Thymus (tissue), 14 donors: Measurements from ENCODE around the gene FLRT2. TPM values are rescaled to one million over a fixed set of nuclear protein-coding genes. Genes with fewer than 3 reads are reported as not detected.
A peak's percentile ranks its signal among the peaks of the same experiment; 100 is the strongest.

Source experiments
- DNase-seq, 9 donors: peaks; one replicate each; pipeline ENCODE4 v3.0.0-alpha.2; 2013; ENCODE audit warnings: low spot score in 9 of 9, low read depth in 6 of 9, missing footprints in 1 of 9
- H3K27ac ChIP-seq, 2 donors: one replicate each; pipeline ENCODE4 v1.5.1; 2013; ENCODE audit warnings: control low read depth in 1 of 2, low read depth in 1 of 2, low read length in 1 of 2, mild to moderate bottlenecking in 1 of 2, moderate library complexity in 1 of 2
- H3K27me3 ChIP-seq, 2 donors: one replicate each; pipeline ENCODE4 v1.5.1; 2013; ENCODE audit warnings: low read length in 1 of 2; ENCODE audit not compliant: control insufficient read depth in 2 of 2, insufficient read depth in 1 of 2
- H3K36me3 ChIP-seq, 2 donors: one replicate each; pipeline ENCODE4 v1.5.1; 2013; ENCODE audit warnings: low read length in 1 of 2, mild to moderate bottlenecking in 1 of 2, moderate library complexity in 1 of 2; ENCODE audit not compliant: control insufficient read depth in 2 of 2, insufficient read depth in 2 of 2
- H3K4me1 ChIP-seq, 2 donors: one replicate each; pipeline ENCODE4 v1.5.1; 2013; ENCODE audit warnings: low read length in 2 of 2; ENCODE audit not compliant: control insufficient read depth in 2 of 2, insufficient read depth in 2 of 2
- H3K4me3 ChIP-seq, 2 donors: one replicate each; pipeline ENCODE4 v1.5.1; 2013; ENCODE audit warnings: low read length in 2 of 2, control low read depth in 1 of 2, mild to moderate bottlenecking in 1 of 2
- H3K9me3 ChIP-seq, 2 donors: one replicate each; pipeline ENCODE4 v1.5.1; 2013; ENCODE audit warnings: low read length in 1 of 2, mild to moderate bottlenecking in 1 of 2; ENCODE audit not compliant: control insufficient read depth in 2 of 2, insufficient read depth in 1 of 2
- WGBS: extraction: QIAGEN DNeasy Blood & Tissue Kit; methylation state at CpG from one replicate; pipeline ENCODE4 v1.1.7; 2013; 5-methylcytosine and 5-hydroxymethylcytosine counted together
- long read RNA-seq, 10 donors: transcript quantifications; one replicate each; lab custom pipeline, GENCODE V29; 2026
- polyA plus RNA-seq: library from polyadenylated mRNA; stranded (reverse); fragments of 200-250 nt; gene quantifications from one replicate; pipeline ENCODE4 v1.2.3, GENCODE V29; 2013
- total RNA-seq: library from RNA; stranded (reverse); fragments of 120-200 nt; gene quantifications from one replicate; pipeline ENCODE4 v1.2.4, GENCODE V29; 2013
- donor health status: healthy.

The FLRT2 gene
- 8.9 TPM for total RNA-seq
- 1.8 TPM for polyA plus RNA-seq
- long read RNA-seq, donor 1, result 0 reads
- long read RNA-seq, donor 2, result 0 reads
- long read RNA-seq, donor 3, result 0 reads
- long read RNA-seq, donor 4, result 0 reads
- long read RNA-seq, donor 5, full-length matches to known transcripts, result 2 of 2 reads
- long read RNA-seq, donor 5, partial matches to known transcripts, result 0 of 2 reads
- long read RNA-seq, donor 5, other reads (novel, unspliced or antisense), result 0 of 2 reads
- long read RNA-seq, donor 6, full-length matches to known transcripts, result 3 of 3 reads
- long read RNA-seq, donor 6, partial matches to known transcripts, result 0 of 3 reads
- long read RNA-seq, donor 6, other reads (novel, unspliced or antisense), result 0 of 3 reads
- long read RNA-seq, donor 7, full-length matches to known transcripts, result 2 of 2 reads
- long read RNA-seq, donor 7, partial matches to known transcripts, result 0 of 2 reads
- long read RNA-seq, donor 7, other reads (novel, unspliced or antisense), result 0 of 2 reads
- long read RNA-seq, donor 8, full-length matches to known transcripts, result 1 of 1 reads
- long read RNA-seq, donor 8, partial matches to known transcripts, result 0 of 1 reads
- long read RNA-seq, donor 8, other reads (novel, unspliced or antisense), result 0 of 1 reads
- long read RNA-seq, donor 9, full-length matches to known transcripts, result 1 of 1 reads
- long read RNA-seq, donor 9, partial matches to known transcripts, result 0 of 1 reads
- long read RNA-seq, donor 9, other reads (novel, unspliced or antisense), result 0 of 1 reads
- long read RNA-seq, donor 10, full-length matches to known transcripts, result 2 of 2 reads
- long read RNA-seq, donor 10, partial matches to known transcripts, result 0 of 2 reads
- long read RNA-seq, donor 10, other reads (novel, unspliced or antisense), result 0 of 2 reads

- no peak for DNase-seq
- 2% methylated on average over 57 of the region's 57 CpGs for WGBS
- no peaks in the 10 kb centered on the region for H3K36me3 ChIP-seq
- peaks cover 0 to 31% of the 10 kb centered on the region in 2 donors for H3K4me1 ChIP-seq
- no peaks in the 10 kb centered on the region for H3K9me3 ChIP-seq
- peak within 1 kb of the TSS in 1 of 2 donors; percentile 35 for H3K4me3 ChIP-seq
- H3K27me3 ChIP-seq, result peaks cover 55 to 66% of the 10 kb centered on the region in 2 donors
- peak within 1 kb of the TSS in 1 of 2 donors; percentile 51 for H3K27ac ChIP-seq
These were observed at the start of gene FLRT2 for GRCh38 chr14:85529803-85530574. Gene FLRT2 (plus strand): TSS chr14:85530144. CDS start chr14:85621515, 91,371 bp downstream.

GRCh38 chr14:85481471-85481870, 48.5 kb upstream of the FLRT2 start:
- 96% methylated on average over 3 of the region's 3 CpGs for WGBS
- H3K4me1 ChIP-seq, result no peaks in the 10 kb centered on the region
- no peaks in the 10 kb centered on the region for H3K27me3 ChIP-seq
- no peaks in the 10 kb centered on the region for H3K36me3 ChIP-seq
- no peak for DNase-seq
- H3K27ac ChIP-seq, result no peak overlapping the region
- H3K4me3 ChIP-seq, result no peak overlapping the region
- H3K9me3 ChIP-seq, result no peaks in the 10 kb centered on the region

DNA sequence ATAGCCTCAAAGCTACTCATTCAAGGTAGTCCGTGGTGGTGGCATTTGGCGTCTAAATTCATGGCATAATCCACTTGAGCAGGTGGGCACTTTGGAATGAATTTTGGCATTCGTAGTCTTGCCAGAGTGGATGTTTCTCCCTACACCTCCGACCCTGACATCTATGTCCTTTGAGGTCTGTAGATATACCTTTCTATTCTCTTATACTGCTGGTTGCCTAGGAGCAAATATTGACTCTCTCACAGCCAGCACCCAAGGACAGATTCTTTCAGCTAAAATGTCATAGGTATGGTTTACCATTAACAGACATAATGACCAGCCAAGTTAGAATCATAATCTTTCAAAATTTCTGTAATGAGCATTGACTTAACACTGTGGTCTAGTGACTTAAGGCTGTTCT, 47.4 kb upstream of the FLRT2 start:
- no peak overlapping the region for H3K4me3 ChIP-seq
- DNase-seq, result no peak
- no peaks in the 10 kb centered on the region for H3K9me3 ChIP-seq
- H3K4me1 ChIP-seq, result no peaks in the 10 kb centered on the region
- H3K36me3 ChIP-seq, result no peaks in the 10 kb centered on the region
- no peaks in the 10 kb centered on the region for H3K27me3 ChIP-seq
- 85% methylated on average over 4 of the region's 4 CpGs for WGBS
- no peak overlapping the region for H3K27ac ChIP-seq

DNA sequence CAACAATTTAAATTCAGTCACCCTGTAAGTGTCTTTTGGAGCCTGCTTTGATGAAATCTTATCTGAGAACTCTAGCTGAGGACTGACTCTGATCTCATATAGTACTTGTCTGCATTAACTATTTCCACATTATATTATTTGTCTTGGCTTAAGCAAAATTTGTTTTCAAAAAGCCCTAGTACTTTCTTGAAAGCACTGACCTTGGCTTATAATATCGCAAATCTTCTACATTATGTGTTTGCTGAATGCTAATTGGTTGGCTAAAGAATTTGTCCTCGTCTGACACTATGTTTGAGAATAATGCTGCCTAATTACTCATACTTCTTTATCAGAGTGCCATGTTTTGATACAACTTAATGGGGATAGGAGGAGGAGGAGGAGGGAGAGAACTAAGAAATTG, 46.9 kb upstream of the FLRT2 start:
- 91% methylated on average over 2 of the region's 2 CpGs for WGBS
- DNase-seq, result no peak

DNA sequence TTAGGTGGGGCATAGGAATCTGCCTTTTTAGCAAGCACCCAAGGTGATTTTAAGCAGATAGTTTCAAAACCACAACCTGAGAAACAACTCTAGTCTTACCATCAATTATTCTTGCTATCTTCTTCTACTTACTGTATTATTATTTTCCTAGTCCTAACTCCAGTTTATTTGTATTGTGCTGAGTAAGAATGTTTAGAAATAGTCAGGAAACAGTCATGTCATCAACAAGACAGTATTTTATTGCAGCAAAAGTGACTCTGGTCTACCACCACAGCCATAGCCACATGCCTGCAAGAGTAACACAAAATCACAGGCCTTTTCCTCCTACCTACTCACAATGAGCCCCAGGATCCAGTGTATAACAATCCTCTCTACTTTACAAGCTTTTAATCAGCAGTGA, 46.3 kb upstream of the FLRT2 start:
- Histone ChIP-seq H3K36me3 (no peaks in the 10 kb centered on the region), H3K27me3 (no peaks in the 10 kb centered on the region), H3K9me3 (no peaks in the 10 kb centered on the region), H3K4me3 (no peak overlapping the region), H3K27ac (no peak overlapping the region), H3K4me1 (no peaks in the 10 kb centered on the region)
- DNase-seq, result no peak

More for the DNA sequence above, 46.9 kb upstream of the FLRT2 start:
- H3K4me3 ChIP-seq, result no peak overlapping the region
- H3K4me1 ChIP-seq, result no peaks in the 10 kb centered on the region
- no peak overlapping the region for H3K27ac ChIP-seq
- H3K27me3 ChIP-seq, result no peaks in the 10 kb centered on the region
- no peaks in the 10 kb centered on the region for H3K9me3 ChIP-seq
- no peaks in the 10 kb centered on the region for H3K36me3 ChIP-seq

DNA sequence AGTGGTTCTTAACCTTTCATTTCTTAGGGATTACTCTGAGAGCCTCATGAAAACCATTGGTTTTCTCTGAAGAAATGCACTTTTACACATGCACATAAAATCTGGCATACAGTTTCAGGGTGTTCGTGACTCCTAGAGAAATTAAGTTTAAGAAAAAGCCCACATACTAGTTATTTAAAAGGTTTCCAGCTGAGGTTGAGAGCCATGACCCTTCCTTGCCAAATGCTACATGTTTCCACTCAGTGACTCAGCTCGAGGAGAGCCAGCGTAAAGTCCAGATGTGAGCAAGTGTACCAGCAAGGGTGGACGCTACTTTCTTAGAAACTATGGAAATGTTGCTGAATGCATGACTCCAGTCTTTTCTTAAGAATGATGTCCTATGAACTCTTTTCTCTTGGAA, 42.7 kb upstream of the FLRT2 start:
- no peaks in the 10 kb centered on the region for H3K27me3 ChIP-seq
- H3K9me3 ChIP-seq, result no peaks in the 10 kb centered on the region
- WGBS, result 96% methylated on average over 4 of the region's 4 CpGs
- H3K27ac ChIP-seq, result no peak overlapping the region
- DNase-seq, result no peak
- no peaks in the 10 kb centered on the region for H3K36me3 ChIP-seq
- H3K4me1 ChIP-seq, result no peaks in the 10 kb centered on the region
- no peak overlapping the region for H3K4me3 ChIP-seq

DNA sequence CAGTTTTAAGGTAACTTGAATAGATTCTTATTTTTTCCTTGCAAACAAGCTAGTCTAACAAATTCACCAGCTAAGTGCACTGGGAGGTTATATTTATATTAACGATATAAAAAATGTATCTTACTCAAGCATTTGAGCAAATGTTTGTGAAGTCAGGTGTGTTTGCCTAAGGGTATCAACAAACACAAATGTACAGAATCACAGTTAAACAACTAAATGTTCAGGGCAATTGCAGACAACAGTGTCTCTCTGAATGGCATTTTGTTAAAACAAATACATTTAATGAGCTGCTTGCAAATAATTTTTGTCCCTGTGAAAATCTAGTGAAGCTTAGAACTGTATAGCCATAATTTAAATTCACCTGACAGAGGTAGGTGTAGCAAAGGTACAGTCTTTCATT, 28.2 kb upstream of the FLRT2 start:
- H3K27me3 ChIP-seq, result no peaks in the 10 kb centered on the region
- H3K4me1 ChIP-seq, result no peaks in the 10 kb centered on the region
- 97% methylated on average over 1 of the region's 1 CpG for WGBS
- no peak overlapping the region for H3K27ac ChIP-seq
- no peaks in the 10 kb centered on the region for H3K9me3 ChIP-seq
- H3K4me3 ChIP-seq, result no peak overlapping the region
- no peaks in the 10 kb centered on the region for H3K36me3 ChIP-seq
- DNase-seq, result no peak

DNA sequence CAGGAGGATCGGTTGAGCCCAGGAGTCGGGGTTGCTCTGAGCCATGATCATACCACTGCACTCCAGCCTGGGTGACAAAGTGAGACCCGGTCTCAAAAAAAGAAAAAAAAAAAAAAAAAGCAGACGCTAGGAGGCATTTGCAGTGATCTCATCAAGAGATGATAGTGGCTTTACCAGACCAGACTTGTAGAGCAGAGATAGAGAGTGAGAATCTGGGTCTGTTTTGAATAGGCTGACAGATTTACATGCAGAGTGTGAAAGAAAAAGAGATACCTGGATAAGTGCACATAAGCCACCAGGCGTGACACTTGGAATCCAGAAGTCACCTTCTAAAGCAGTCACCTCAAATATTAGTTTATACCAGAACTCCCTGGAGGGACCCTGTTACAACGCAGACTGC, 21.1 kb upstream of the FLRT2 start:
- no peaks in the 10 kb centered on the region for H3K27me3 ChIP-seq
- no peak for DNase-seq
- no peak overlapping the region for H3K4me3 ChIP-seq
- H3K4me1 ChIP-seq, result no peaks in the 10 kb centered on the region
- no peaks in the 10 kb centered on the region for H3K36me3 ChIP-seq
- H3K9me3 ChIP-seq, result no peaks in the 10 kb centered on the region
- H3K27ac ChIP-seq, result no peak overlapping the region
- WGBS, result 96% methylated on average over 6 of the region's 6 CpGs
